WERI-Rb-1 (cell line): Measurements from ENCODE around the gene IGLL5.

Experiments used
- DNase-seq: peaks from one replicate; pipeline ENCODE4 v3.0.0-alpha.2; 2020
- H3K27ac ChIP-seq: fragments of 250-450 bp; sonication (Bioruptor Pico); 2 replicates; pipeline ENCODE4 v1.5.1; 2020; ENCODE audit warnings: mild to moderate bottlenecking, moderate library complexity
- H3K27me3 ChIP-seq: fragments of 250-450 bp; sonication (Bioruptor Pico); 2 replicates; pipeline ENCODE4 v1.5.1; 2021; ENCODE audit warnings: mild to moderate bottlenecking, low read depth, moderate library complexity; ENCODE audit not compliant: insufficient read depth, severe bottlenecking
- H3K36me3 ChIP-seq: fragments of 250-450 bp; sonication (Bioruptor Pico); 2 replicates; pipeline ENCODE4 v1.5.1; 2020; ENCODE audit warnings: mild to moderate bottlenecking, moderate library complexity
- H3K4me3 ChIP-seq: 2 replicates; pipeline ENCODE4 v1.5.1; 2011; ENCODE audit warnings: low read depth, mild to moderate bottlenecking, control low read depth, low read length
- H3K9me3 ChIP-seq: fragments of 250-450 bp; sonication (Bioruptor Pico); 2 replicates; pipeline ENCODE4 v1.5.1; 2021; ENCODE audit warnings: mild to moderate bottlenecking, moderate library complexity; ENCODE audit not compliant: severe bottlenecking
- TF ChIP-seq, protein P1 (sequence below): IDR thresholded peaks from 2 replicates; pipeline ENCODE4 v1.5.1; 2011; ENCODE audit warnings: low read depth, mild to moderate bottlenecking, control low read depth, inconsistent platforms, low read length

Gene IGLL5

DNA sequence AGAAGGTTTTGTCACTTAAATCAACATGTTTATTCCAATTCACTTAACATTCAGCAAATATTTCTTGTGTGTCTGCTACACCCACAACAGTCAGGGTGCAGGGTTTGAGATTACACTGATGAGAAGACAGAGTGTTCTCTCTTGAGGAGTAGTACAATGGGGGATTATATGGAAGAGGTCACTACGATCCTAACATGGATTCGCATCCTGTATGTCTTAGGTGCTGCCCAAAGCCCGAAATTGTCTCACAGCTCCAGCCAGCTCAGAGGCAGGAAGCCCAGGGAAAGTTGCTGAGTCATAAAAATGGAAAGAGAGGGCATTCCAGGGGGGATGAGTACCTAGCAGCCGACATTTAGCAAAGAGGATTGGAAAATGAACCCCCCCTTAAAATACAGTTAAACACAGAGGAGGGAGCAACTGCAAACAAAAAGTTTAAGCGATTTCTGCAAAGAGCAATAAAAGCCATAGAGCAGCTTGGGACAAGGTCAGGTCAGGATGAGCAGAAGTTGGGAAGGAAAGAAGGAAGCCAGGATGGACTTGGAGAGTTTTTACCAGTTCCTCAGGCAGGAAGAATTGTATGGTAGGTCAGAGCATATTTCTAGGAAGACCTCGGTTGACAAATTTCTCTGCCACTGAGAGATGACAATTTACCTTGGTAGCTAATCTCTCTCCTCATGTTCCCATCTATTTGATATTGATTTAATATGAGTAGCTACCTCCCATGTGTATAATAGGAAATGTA lies 49.5 kb downstream of the IGLL5 start:
- DNase-seq, result no peak
- Histone ChIP-seq H3K27me3 (no peaks in the 10 kb centered on the region), H3K4me3 (no peak overlapping the region), H3K27ac (no peak overlapping the region), H3K36me3 (no peaks in the 10 kb centered on the region), H3K9me3 (no peaks in the 10 kb centered on the region)
- TF ChIP-seq, protein P1, sequence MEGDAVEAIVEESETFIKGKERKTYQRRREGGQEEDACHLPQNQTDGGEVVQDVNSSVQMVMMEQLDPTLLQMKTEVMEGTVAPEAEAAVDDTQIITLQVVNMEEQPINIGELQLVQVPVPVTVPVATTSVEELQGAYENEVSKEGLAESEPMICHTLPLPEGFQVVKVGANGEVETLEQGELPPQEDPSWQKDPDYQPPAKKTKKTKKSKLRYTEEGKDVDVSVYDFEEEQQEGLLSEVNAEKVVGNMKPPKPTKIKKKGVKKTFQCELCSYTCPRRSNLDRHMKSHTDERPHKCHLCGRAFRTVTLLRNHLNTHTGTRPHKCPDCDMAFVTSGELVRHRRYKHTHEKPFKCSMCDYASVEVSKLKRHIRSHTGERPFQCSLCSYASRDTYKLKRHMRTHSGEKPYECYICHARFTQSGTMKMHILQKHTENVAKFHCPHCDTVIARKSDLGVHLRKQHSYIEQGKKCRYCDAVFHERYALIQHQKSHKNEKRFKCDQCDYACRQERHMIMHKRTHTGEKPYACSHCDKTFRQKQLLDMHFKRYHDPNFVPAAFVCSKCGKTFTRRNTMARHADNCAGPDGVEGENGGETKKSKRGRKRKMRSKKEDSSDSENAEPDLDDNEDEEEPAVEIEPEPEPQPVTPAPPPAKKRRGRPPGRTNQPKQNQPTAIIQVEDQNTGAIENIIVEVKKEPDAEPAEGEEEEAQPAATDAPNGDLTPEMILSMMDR, result no peak

DNA sequence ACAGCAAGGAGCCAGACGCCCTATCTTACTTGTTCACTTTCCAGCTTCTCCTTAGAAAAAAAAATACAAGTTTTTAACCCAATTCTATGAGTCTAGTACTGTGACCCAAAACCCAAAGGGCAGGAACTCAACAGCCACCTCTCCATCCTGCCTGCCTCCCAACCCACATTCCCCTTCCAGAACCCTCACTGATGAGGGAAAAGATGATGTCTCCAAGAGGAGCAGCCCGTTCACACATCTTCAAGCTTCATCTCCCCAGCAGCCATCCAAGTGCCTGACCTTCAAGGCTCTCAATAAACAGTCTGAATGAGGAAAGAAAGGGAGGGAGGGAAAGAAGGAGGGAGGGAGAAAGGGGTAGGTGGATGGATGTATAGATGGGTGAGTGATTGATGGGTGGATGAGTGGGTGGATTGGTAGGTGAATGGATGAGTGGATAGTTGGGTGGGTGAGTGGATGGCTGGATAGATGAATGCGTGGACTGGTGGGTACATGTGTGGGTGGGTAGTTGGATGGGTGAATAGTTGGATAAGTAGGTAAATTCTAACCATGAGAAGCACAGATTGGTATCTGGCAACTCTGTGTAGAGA lies 50.4 kb downstream of the IGLL5 start:
- Histone ChIP-seq H3K27ac (no peak overlapping the region), H3K4me3 (no peak overlapping the region), H3K27me3 (no peaks in the 10 kb centered on the region), H3K36me3 (no peaks in the 10 kb centered on the region), H3K9me3 (no peaks in the 10 kb centered on the region)
- TF ChIP-seq, protein P1, result no peak
- no peak for DNase-seq

DNA sequence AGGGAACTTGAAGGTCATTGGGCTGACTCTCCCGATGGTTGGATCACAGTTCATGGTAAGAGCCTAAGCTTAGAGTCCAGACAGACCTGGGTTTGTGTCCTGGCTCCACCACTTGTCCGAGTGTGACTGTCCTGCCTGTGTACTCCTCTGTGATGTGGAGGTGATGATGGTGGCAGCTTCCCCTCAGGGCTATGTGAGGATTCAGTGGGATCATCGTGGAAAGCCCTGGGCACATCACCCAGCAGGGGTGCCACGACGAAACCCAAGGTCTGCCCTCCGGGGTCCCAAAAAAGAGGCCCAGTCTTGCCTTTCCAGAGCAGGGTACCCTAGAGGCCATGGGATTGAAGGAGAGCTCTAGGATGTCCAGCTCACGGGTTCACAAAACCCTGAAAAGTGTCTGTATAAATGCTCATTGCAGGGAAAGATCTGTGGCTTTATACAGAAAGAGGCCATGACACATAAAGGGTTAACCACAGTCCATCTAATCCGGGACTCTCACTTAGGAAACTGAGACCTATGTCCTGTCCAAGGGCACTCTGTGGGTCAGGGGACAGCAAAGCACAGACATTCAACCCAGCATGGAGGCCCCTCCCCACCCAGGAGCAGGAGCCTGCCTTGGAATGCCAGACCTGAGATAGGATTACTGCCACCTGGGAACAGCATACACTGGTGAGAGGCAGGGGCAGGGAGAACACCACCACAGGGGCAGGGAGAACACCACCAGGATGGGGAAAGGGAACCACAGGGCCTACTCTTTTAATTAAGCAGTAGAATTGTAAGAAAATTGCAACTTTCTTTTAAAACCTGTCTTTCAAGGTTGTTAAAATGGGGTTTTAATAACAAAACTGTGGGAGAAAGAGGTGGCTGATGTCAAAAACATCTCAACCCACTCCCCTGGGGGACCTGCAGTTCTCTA lies 51.3 kb downstream of the IGLL5 start:
- no peak for DNase-seq
- Histone ChIP-seq H3K9me3 (no peaks in the 10 kb centered on the region), H3K36me3 (no peaks in the 10 kb centered on the region), H3K27ac (no peak overlapping the region), H3K27me3 (no peaks in the 10 kb centered on the region), H3K4me3 (no peak overlapping the region)
- TF ChIP-seq, protein P1, result no peak

DNA sequence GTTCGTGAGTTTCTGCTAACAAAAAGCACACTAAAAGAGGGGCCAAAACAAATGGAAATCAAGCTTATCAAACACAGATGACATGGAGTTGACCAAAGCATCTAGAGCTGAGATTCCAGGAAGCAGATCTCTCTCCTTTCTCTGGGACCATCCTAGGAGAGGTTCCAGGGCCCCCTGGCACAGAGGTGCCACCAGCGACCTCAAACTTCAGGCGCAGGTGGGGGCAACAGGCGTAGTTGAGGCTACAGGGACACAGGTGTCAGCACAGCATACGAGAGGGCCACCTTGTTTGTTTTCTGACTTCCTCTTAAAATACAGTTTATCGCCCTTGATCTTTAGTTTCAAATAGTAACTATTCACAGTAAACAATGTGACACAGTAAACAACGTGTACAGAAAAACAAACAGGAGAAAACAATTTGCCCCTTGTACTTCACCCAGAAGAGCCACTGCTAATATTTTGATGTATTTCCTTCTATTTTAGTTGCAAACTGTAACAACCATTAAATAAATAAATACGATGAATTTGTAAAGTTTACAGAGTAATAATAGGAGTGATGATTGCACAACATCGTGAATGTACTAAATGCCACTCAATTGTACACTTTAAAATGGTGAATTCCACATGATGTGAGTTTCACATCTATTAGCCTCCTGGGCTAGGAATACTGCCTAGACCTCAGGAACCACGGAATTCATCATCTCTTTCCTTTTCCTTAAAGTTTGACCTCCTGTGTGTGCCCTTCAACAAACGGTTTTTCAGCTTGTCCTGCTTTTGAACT lies 52.2 kb downstream of the IGLL5 start:
- no peaks in the 10 kb centered on the region for H3K9me3 ChIP-seq
- no peaks in the 10 kb centered on the region for H3K36me3 ChIP-seq
- no peak overlapping the region for H3K4me3 ChIP-seq
- no peak overlapping the region for H3K27ac ChIP-seq
- TF ChIP-seq, protein P1, result no peak
- no peaks in the 10 kb centered on the region for H3K27me3 ChIP-seq
- DNase-seq, result no peak

DNA sequence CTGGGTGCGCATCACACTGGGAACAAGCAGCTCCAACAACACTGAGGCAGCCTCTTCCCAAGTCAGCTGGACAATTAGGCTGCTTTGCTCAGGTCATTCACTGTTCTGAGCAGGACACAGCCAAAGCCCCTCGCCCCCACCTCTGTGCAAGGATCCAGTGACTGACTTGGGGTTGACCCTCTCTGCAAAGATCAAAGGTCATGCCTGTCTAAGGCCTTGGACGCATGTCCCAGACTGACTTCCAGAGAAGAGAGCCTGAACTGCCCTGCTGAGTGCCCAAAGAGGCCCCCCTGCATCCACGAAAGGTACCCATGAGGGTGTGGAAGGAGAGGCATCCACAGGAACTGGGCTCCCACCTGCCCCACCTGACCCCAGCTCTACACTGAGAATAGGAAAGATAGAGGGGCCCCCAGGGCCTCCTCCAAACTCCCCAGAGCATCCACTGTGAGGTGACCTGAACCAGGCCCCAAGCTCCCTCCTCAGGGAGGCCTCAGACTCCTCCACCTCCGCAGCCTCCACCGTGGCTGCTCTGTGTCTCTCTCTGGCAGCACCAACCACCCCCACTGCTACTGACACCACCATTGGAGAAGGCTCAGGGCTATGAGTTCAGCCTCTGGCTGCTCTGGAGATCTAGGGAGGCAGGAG lies 53.5 kb downstream of the IGLL5 start:
- TF ChIP-seq, protein P1, result no peak
- H3K27me3 ChIP-seq, result no peaks in the 10 kb centered on the region
- DNase-seq, result peak; percentile 1
- H3K36me3 ChIP-seq, result no peaks in the 10 kb centered on the region
- no peak overlapping the region for H3K4me3 ChIP-seq
- H3K9me3 ChIP-seq, result no peaks in the 10 kb centered on the region
- H3K27ac ChIP-seq, result no peak overlapping the region
